IgD-negative memory B cell (primary cell): ENCODE results near the gene AMH. TPM values are rescaled to one million over a fixed set of nuclear protein-coding genes. Genes with fewer than 3 reads are reported as not detected.
A peak's percentile ranks its signal among the peaks of the same experiment; 100 is the strongest.

Experiments used
- H3K27ac Mint-ChIP-seq, 3 donors: one replicate each; pipeline ENCODE4 v1.8.0; 2020 to 2022; ENCODE audit warnings: mild to moderate bottlenecking in 3 of 3, mixed read lengths in 3 of 3, moderate library complexity in 1 of 3
- H3K27me3 Mint-ChIP-seq: one replicate; pipeline ENCODE4 v1.8.0; 2021; ENCODE audit warnings: mixed read lengths
- H3K36me3 Mint-ChIP-seq: one replicate; pipeline ENCODE4 v1.8.0; 2020; ENCODE audit warnings: mild to moderate bottlenecking, mixed read lengths
- H3K4me1 Mint-ChIP-seq, 3 donors: one replicate each; pipeline ENCODE4 v1.8.0; 2020 to 2022; ENCODE audit warnings: mixed read lengths in 3 of 3, mild to moderate bottlenecking in 1 of 3
- H3K4me3 Mint-ChIP-seq, 4 donors: one replicate each; pipeline ENCODE4 v1.8.0; 2020 to 2022; ENCODE audit warnings: mild to moderate bottlenecking in 4 of 4, mixed read lengths in 4 of 4, moderate library complexity in 3 of 4
- H3K9me3 Mint-ChIP-seq, 3 donors: one replicate each; pipeline ENCODE4 v1.8.0; 2020 to 2021; ENCODE audit warnings: mixed read lengths in 3 of 3, mild to moderate bottlenecking in 1 of 3
- polyA plus RNA-seq: library from polyadenylated mRNA; unstranded; fragments of 300-500 nt; fragmentation: Illumina TruSeq; gene quantifications from one replicate; pipeline ENCODE4 v1.2.3, GENCODE V29; 2021

AMH gene
- polyA plus RNA-seq, 1 donor from 2014 or later = 0.15 TPM

DNA sequence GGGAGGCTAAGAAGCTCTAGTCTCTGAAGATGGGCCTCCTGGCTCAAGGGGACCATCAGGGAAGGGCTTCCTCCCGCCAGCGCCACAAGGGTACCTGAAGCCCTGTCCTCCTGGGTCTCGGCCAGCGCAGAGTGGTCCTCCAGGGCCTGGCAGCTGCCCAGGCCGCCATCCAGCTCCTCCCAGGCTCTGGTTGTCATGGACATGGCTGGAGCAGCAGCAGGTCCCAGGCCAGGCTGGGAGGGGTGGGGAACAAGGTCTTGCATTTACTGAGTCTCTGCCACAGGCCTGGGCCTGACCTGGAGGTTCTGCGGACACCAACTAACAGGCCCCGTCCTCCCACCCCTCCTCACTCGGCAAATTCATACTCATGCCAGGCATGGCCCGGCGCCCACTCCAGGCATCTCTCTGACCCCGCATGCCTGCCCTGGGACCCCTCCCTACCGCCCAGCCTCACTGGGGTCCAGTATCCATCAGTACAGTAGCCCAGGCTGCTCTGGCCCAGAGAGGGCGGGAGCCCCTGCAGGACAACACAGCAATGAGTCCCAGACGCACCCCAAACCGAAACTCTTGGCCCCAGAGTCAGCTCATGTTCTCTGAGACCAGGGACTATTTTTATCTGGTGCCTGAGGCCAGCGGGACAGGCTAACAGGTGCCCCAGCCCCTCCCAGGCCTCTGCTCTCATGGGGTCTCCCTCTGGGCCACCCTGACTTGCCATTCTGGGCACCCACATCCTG lies 6.2 kb downstream of the AMH start:
- H3K27ac Mint-ChIP-seq = peak overlapping the region in 2 of 3 donors; percentile 43 to 94
- H3K4me1 Mint-ChIP-seq = peaks cover 23 to 27% (median 25%) of the 10 kb centered on the region in 3 donors
- H3K9me3 Mint-ChIP-seq = peaks cover 0 to 2% (median 0%) of the 10 kb centered on the region in 3 donors
- peak overlapping the region in 3 of 4 donors; percentile 43 to 91 (median 72) for H3K4me3 Mint-ChIP-seq
- H3K36me3 Mint-ChIP-seq = peaks cover 2% of the 10 kb centered on the region
- peaks cover 3% of the 10 kb centered on the region for H3K27me3 Mint-ChIP-seq

DNA sequence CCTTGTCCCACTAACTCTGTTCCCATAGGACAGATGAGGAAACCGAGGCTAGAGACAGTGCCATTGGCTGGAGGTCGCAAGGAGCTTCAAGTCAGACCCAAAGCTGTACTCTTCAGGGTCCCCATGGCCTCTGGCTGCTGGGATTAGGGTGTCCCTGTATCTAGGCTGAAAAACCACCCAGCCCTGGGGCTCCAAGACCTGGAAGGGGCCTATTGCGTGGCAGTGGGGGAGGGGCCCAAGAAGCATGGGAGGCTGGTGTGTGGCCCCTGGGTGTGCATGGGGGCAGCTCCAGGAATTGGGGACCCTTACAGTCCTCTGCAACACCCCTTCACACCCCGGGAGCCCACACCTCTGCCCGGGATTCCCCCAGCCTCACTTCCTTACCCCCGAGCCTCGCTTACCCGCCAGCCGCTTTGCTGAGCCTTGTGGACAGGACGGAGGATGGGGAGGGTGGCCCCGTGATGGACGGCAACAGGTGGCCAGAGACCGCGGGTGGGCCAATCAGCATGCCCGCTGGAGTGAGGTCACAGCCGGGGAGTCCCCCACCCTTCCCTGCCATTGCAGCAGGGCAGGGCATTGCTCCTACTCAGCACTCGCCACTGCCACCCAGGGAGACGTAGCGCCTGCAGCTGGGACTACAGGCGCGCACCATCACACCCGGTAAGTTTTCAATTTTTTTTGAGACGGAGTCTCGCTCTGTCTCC lies 7.0 kb downstream of the AMH start, which contains the start of gene JSRP1:
TSS of gene JSRP1 (minus strand) at position 436 of the 704 bp plus-strand sequence. CDS start 1,103 bp downstream, outside the sequence.
- H3K4me3 Mint-ChIP-seq = peak within 1 kb of the TSS; percentile 72 to 91 (median 80)
- H3K4me1 Mint-ChIP-seq = peaks cover 25 to 30% (median 26%) of the 10 kb centered on the region in 3 donors
- H3K27ac Mint-ChIP-seq = peak within 1 kb of the TSS; percentile 94 to 97 (median 95)

DNA sequence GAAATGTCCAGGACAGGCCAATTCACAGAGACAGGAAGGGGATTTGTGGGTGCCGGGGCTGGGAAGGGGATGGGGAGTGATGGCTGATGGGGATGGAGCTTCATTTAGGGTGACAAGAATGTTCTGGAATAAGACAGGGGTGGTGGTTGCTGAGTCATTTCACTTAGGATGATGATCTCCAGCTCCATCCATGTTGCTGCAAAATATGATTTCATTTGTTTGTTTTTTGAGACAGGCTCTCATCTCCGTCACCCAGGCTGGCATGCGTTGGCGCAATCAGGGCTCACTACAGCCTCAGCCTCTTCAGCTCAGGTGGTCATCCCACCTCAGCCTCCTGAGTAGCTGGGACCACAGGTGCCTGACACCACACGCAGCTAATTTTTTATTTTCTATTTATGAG lies 10.2 kb downstream of the AMH start:
- H3K4me3 Mint-ChIP-seq = peak overlapping the region in 3 of 4 donors; percentile 38 to 91 (median 70)
- H3K9me3 Mint-ChIP-seq = peaks cover 0 to 2% (median 0%) of the 10 kb centered on the region in 3 donors
- peak overlapping the region; percentile 77 to 95 (median 94) for H3K27ac Mint-ChIP-seq
- peaks cover 4% of the 10 kb centered on the region for H3K36me3 Mint-ChIP-seq
- no peaks in the 10 kb centered on the region for H3K27me3 Mint-ChIP-seq
- peaks cover 22 to 29% (median 28%) of the 10 kb centered on the region in 3 donors for H3K4me1 Mint-ChIP-seq

More for the DNA sequence above, 7.0 kb downstream of the AMH start, which contains the start of gene JSRP1:
- H3K36me3 Mint-ChIP-seq = peaks cover 4% of the 10 kb centered on the region
- H3K9me3 Mint-ChIP-seq = peaks cover 0 to 2% (median 0%) of the 10 kb centered on the region in 3 donors
- peaks cover 3% of the 10 kb centered on the region for H3K27me3 Mint-ChIP-seq

DNA sequence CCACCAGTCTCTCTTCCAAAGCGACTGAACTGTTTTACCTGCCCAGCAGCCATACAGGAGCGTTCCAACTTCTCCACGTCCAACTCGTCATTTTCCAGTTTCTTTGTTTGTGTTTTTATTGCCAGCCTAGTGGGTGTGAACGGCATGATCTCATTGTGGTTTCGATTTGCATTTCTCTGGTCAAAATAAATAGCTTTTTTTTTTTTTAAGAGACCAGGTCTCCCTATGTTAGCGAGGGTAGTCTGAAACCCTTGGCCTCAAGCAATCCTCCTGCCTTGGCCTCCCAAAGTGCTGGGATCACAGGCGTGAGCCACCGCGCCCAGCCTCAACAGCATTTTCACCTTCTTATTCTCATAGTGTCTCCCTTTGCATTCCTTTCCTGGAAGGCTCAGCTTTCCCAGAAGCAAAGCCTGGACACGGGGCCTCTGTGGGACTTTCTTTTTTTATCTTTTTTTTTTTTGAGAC lies 11.2 kb downstream of the AMH start:
- H3K4me3 Mint-ChIP-seq = peak overlapping the region; percentile 80 to 89 (median 80)
- H3K36me3 Mint-ChIP-seq = peaks cover 4% of the 10 kb centered on the region
- peaks cover 0 to 2% (median 0%) of the 10 kb centered on the region in 3 donors for H3K9me3 Mint-ChIP-seq
- H3K27ac Mint-ChIP-seq = peak overlapping the region; percentile 77 to 95 (median 94)
- no peaks in the 10 kb centered on the region for H3K27me3 Mint-ChIP-seq
- peaks cover 24 to 32% (median 31%) of the 10 kb centered on the region in 3 donors for H3K4me1 Mint-ChIP-seq

DNA sequence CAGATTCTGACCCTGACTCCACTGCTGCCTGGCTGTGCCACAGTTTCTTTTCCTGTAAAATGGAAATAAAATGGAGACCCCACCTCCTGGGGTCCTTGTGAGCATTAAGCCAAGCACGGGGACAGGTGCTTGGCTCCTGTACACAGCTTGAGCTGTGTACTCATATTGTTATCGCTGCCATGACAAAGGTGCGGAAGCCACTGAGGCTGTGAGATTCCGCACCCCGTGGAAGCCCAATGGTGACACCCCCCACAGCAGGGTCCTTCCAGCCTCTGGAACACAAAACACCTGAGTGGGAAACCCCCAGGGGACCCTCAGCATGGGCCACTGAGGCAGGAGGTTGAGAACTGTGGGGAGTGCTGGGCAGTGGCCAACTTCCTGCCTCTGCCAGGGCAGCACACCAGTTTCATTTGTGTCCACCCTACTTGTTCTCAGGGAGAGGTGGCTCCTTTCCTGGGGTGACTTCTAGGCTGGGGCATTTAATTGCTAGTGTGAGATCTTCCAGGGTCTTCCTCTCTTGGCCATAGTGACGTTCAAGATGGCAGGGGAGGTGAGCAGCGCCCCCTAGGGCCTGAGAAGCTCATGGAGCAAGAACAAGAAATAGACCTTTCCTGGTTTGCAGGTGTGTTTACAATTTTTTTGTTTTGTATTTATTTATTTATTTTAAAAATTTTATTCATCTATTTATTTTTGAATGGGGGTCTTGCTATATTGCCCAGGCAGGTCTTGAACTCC lies 12.5 kb downstream of the AMH start:
- peak overlapping the region in 2 of 4 donors; percentile 24 to 65 for H3K4me3 Mint-ChIP-seq
- peak overlapping the region in 2 of 3 donors; percentile 46 to 99 for H3K27ac Mint-ChIP-seq
- H3K27me3 Mint-ChIP-seq = no peaks in the 10 kb centered on the region
- peaks cover 25 to 32% (median 29%) of the 10 kb centered on the region in 3 donors for H3K4me1 Mint-ChIP-seq
- H3K36me3 Mint-ChIP-seq = peaks cover 4% of the 10 kb centered on the region
- peaks cover 0 to 2% (median 0%) of the 10 kb centered on the region in 3 donors for H3K9me3 Mint-ChIP-seq

DNA sequence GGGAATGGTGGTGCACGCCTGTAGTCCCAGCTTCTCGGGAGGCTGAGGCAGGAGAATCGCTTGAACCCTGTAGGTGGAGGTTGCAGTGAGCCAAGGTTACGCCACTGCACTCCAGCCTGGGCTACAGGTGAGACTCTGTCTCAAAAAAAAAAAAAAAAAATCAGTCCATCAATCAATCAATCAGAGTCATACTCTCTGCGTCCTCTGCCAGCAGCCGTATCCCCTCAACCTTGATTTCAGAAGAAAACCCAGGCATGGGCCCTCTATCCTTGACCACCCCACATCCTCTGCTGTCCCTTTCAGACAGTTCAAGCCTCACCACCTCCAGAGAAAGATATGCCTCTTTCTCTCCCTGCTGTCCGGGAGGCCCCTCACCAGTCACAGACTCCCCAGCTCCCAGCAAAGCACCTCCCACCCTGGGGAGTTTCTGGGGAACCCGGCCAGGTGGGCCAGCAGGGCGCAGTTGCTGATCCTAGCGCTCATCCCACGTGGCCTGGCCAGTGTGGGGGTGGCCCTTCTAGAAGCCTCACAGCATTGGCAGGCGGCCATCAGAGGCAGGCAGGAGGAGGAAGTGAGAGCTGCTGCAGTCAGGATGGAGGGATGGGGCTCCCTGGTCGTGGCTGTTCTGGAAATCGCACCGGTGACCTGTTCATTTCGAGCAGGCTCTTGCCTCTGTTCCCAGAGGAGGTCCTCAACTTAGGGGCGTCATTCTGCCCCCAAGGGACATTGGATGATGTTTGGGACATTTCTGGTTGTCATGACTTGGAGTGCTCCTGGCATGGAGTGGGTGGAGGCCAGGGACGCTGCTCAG lies 17.3 kb downstream of the AMH start:
- no peaks in the 10 kb centered on the region for H3K27me3 Mint-ChIP-seq
- H3K27ac Mint-ChIP-seq = peak overlapping the region; percentile 53 to 98 (median 95)
- H3K4me1 Mint-ChIP-seq = peaks cover 13 to 20% (median 19%) of the 10 kb centered on the region in 3 donors
- peak overlapping the region; percentile 41 to 98 (median 84) for H3K4me3 Mint-ChIP-seq
- H3K9me3 Mint-ChIP-seq = no peaks in the 10 kb centered on the region
- H3K36me3 Mint-ChIP-seq = peaks cover 3% of the 10 kb centered on the region

DNA sequence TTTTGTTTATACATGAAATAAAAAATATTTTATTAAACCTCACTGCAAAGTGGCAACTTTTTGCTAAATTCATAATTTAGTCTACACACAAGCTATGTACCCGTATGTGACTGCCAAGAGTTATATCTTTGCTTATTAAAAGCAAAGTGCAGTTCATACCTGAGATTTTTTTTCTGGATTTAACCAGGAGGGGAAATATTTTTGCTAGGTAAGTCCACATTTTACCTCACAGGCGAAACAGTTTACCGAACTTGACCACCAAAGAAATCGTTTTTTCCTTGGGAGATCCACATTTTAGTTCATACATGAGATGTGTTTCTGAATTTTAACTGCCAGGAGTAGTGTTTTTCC lies 19.3 kb downstream of the AMH start:
- Mint-ChIP-seq H3K27ac (peak overlapping the region; percentile 13 to 100 (median 26)), H3K27me3 (no peaks in the 10 kb centered on the region), H3K4me3 (peak overlapping the region; percentile 91 to 99 (median 98)), H3K36me3 (peaks cover 10% of the 10 kb centered on the region), H3K4me1 (peaks cover 19 to 31% (median 29%) of the 10 kb centered on the region in 3 donors), H3K9me3 (no peaks in the 10 kb centered on the region)

DNA sequence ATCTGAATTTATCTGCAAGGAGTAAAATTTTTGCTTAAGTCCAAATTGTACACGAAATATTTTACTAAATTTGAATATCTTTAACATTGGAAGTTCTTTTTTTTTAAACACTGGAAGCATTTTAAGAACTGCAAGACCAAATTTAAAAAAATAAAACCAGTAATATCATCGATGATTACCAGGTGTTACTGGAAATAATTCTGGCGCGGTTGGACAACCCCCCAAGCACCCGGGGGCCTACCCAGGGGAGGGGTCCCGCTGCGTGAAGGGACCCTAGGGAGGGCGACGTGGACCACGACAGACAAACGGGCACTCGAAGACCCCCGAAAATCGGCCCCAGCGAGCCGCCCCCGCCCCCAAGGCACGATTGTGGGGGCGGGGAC lies 19.7 kb downstream of the AMH start:
- Mint-ChIP-seq H3K36me3 (peaks cover 10% of the 10 kb centered on the region), H3K27ac (peak overlapping the region; percentile 93 to 100 (median 98))

DNA sequence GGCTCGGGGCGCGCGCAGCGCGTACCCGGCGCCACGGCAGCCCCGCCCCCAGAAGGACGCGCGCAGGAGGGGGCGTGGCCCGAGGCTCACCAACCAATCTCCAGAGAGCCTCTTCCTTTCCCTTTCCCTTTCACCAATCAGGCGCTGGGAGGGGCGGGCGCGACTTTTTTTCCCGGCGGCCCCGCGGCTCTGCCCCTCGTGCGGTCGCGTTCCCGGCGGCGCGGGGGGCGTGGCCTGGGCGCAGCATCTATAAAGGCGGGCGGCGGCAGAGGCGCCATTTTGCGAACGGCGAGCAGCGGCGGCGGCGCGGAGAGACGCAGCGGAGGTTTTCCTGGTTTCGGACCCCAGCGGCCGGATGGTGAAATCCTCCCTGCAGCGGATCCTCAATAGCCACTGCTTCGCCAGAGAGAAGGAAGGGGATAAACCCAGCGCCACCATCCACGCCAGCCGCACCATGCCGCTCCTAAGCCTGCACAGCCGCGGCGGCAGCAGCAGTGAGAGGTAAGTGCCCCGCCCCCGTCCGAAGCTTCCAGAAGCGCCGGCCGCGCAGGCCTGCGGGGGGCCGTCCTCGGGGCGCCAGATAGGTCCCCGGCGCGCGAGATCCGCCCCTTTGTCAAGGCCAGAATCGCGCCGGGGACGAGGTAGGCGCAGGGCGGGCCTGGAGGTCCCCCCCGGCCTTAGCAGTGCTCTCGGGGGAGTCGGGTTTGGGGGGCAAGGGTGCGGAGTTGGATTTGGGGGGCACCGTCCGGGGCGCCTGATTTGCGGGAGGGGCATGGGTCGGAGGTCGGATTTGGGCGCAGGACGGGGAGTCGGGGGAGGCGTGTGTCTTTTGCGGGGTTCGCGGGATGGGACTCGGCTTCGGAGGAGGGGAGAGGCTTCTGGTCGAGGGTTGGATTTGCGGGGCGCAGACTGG lies 20.4 kb downstream of the AMH start:
- H3K27me3 Mint-ChIP-seq = no peaks in the 10 kb centered on the region
- peak overlapping the region; percentile 91 to 99 (median 98) for H3K4me3 Mint-ChIP-seq
- H3K9me3 Mint-ChIP-seq = no peaks in the 10 kb centered on the region
- H3K27ac Mint-ChIP-seq = peak overlapping the region; percentile 93 to 100 (median 98)
- peaks cover 12% of the 10 kb centered on the region for H3K36me3 Mint-ChIP-seq
- peaks cover 27 to 37% (median 34%) of the 10 kb centered on the region in 3 donors for H3K4me1 Mint-ChIP-seq

More for the DNA sequence above, 19.7 kb downstream of the AMH start:
- Mint-ChIP-seq H3K4me3 (peak overlapping the region; percentile 91 to 99 (median 98)), H3K27me3 (no peaks in the 10 kb centered on the region), H3K9me3 (no peaks in the 10 kb centered on the region), H3K4me1 (peaks cover 22 to 35% (median 32%) of the 10 kb centered on the region in 3 donors)

DNA sequence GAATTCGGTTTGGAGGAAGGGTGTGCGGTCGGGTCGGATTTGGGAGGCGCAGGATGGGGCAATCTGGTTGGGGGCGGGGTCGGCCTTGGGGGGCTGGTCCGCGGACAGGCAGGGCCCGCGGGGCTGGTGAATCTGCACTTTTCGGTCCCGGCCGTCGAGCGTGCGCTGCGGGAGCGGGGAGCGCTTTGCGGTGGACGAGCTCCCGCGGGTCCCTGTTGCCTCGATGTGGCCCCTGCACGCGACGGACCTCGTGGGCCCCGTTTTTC lies 21.0 kb downstream of the AMH start:
- Mint-ChIP-seq H3K27ac (peak overlapping the region; percentile 93 to 100 (median 98)), H3K4me3 (peak overlapping the region; percentile 91 to 99 (median 98)), H3K27me3 (no peaks in the 10 kb centered on the region), H3K4me1 (peaks cover 29 to 38% (median 37%) of the 10 kb centered on the region in 3 donors), H3K9me3 (no peaks in the 10 kb centered on the region), H3K36me3 (peaks cover 12% of the 10 kb centered on the region)

DNA sequence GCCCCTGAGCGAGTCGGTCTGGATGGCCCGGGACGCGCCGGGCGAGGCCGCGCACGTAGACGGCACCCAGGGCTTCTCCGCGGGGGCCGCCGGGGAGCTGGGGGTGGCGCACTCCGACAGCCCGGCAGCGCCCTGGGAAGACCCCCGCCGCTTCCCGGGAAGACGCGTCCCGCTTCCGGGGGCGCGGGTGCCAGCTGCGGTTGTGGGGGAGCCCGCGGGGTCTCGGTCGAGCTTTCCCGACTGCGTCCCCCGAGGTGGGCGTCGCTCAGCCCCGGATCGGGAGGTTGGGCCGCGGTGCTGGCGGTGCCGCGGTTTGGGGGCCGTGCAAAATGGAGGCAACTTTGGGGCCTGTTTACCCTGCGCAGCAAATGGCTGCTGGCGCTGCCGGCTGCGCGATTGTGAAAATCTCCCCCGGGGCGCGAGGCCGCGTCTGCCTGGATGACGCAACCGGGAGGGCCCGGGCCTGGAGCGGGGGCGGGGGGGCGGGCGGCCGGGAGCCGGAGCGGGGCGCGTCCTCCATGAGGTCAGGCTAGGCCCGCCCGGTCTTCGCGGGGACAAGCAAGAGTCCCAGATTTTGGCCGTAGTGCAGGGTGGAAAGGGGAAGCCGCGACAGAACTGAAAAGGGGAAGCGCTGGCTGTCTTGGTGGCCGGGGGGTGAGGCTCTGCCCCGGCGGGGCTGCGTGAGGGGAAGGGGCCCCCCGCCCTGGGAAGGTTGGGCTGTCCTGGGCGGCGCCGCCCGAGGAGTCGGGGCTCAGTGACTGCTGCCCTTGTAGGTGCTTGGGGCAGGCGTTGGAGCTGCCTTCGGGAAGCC lies 21.5 kb downstream of the AMH start:
- Mint-ChIP-seq H3K27ac (peak overlapping the region; percentile 93 to 100 (median 98)), H3K27me3 (no peaks in the 10 kb centered on the region), H3K36me3 (peaks cover 12% of the 10 kb centered on the region), H3K4me3 (peak overlapping the region; percentile 91 to 99 (median 98)), H3K4me1 (peaks cover 30 to 39% (median 39%) of the 10 kb centered on the region in 3 donors), H3K9me3 (no peaks in the 10 kb centered on the region)

DNA sequence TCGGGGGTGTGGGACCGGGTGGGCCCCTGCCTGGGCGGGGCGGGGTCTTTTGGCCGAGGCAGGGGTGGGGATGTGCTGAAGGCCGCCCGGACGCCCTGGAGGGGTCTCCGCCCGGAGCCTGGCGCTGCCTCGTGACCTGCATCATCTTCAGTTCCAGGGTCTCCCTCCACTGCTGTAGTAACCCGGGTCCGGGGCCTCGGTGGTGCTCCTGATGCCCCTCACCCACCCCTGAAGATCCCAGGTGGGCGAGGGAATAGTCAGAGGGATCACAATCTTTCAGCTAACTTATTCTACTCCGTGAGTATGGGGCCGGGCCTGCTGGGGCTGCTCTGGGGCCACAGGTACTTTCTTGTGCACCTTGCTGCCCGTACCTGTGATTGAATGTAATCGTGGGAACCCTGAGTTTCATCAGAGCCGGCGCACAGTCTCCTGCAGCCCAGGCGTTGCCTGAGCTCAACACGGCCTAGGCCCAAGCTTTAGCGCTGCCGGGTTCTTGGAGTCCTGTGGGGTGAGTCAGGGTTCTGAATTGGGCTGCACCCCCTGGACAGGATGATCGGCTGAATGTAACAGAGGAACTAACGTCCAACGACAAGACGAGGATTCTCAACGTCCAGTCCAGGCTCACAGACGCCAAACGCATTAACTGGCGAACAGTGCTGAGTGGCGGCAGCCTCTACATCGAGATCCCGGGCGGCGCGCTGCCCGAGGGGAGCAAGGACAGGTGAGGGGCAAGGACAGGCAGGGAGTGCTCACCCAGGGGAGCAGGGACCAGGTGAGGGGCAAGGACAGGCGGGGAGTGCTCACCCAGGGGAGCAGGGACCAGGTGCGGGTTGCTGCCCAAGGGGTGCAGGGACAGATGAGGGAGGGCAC lies 22.3 kb downstream of the AMH start:
- Mint-ChIP-seq H3K9me3 (no peaks in the 10 kb centered on the region), H3K4me1 (peaks cover 25 to 35% (median 35%) of the 10 kb centered on the region in 3 donors), H3K27me3 (no peaks in the 10 kb centered on the region)

More for the DNA sequence above, 22.3 kb downstream of the AMH start:
- H3K36me3 Mint-ChIP-seq = peaks cover 12% of the 10 kb centered on the region
- peak overlapping the region; percentile 92 to 100 (median 98) for H3K27ac Mint-ChIP-seq
- peak overlapping the region; percentile 91 to 98 (median 96) for H3K4me3 Mint-ChIP-seq
